Coronary artery (tissue), 2 donors: Measurements from ENCODE around the gene EPN1.

ENCODE experiments used
- DNase-seq: peaks from one replicate; pipeline ENCODE4 v3.0.0-alpha.2; 2017; ENCODE audit warnings: low spot score
- H3K27ac ChIP-seq, 2 donors: fragments of 200-600 bp; sonication (generic); one replicate each; pipeline ENCODE4 v1.5.1; 2016 to 2019
- H3K4me3 ChIP-seq: fragments of 200-600 bp; sonication (generic); 2 replicates; pipeline ENCODE4 v1.5.1; 2016; ENCODE audit warnings: mild to moderate bottlenecking, moderate library complexity
- TF ChIP-seq, protein P1 (sequence below): fragments of 200-600 bp; sonication (generic); IDR thresholded peaks from one replicate; pipeline ENCODE4 v1.5.1; 2019; ENCODE audit warnings: antibody characterized with exemption

Gene EPN1

DNA sequence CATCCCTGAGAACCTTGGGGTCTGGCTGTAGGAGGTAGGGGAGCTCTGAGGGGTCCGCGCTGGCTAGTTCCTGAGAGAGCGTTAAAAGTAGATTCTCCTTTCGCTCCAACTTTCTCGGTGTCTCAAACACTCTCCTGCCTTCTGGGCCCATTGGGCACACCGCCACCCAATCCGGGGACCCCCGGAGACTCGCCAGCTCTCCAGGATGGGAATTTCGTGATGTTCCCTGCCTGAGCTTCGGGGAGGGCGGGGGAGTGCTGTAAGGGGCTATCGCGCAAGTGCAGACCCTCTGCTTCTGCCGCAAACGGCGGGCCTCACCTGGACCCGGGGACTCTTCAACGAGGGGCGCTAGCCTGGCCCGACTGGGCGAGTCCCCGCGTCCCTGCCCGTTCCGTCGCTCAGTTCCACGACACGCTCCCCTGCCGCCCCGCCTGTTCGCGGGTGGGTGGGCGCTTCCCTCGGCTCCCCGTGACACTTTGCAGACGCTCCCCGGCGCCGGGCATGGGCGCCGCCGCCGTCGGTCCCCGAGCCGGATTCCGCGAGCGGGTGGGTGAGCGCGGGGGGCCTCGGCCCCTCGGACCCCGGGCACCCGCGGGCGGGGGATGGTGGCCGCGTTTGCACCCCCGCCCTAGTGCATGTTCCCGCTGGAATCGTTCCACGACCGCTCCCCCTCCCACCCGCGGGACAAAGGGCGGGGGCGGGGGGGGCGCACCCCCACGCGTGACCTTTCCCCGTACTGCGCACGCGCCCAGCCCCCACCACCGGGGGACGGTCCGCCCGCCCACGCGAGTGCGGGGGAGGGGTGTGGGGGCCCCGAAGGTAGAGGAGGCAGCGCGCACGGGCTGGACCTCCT is 27.1 kb upstream of the EPN1 start, which contains the start of gene CCDC106:
CCDC106 (plus strand) TSS at position 481 of the 853 bp plus-strand sequence. CDS start 835 bp downstream, outside the sequence.
- peak within 1 kb of the TSS; percentile 99 for H3K4me3 ChIP-seq
- TF ChIP-seq, protein P1, sequence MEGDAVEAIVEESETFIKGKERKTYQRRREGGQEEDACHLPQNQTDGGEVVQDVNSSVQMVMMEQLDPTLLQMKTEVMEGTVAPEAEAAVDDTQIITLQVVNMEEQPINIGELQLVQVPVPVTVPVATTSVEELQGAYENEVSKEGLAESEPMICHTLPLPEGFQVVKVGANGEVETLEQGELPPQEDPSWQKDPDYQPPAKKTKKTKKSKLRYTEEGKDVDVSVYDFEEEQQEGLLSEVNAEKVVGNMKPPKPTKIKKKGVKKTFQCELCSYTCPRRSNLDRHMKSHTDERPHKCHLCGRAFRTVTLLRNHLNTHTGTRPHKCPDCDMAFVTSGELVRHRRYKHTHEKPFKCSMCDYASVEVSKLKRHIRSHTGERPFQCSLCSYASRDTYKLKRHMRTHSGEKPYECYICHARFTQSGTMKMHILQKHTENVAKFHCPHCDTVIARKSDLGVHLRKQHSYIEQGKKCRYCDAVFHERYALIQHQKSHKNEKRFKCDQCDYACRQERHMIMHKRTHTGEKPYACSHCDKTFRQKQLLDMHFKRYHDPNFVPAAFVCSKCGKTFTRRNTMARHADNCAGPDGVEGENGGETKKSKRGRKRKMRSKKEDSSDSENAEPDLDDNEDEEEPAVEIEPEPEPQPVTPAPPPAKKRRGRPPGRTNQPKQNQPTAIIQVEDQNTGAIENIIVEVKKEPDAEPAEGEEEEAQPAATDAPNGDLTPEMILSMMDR = no peak
- DNase-seq = no peak
- peak within 1 kb of the TSS; percentile 84 to 93 for H3K27ac ChIP-seq

DNA sequence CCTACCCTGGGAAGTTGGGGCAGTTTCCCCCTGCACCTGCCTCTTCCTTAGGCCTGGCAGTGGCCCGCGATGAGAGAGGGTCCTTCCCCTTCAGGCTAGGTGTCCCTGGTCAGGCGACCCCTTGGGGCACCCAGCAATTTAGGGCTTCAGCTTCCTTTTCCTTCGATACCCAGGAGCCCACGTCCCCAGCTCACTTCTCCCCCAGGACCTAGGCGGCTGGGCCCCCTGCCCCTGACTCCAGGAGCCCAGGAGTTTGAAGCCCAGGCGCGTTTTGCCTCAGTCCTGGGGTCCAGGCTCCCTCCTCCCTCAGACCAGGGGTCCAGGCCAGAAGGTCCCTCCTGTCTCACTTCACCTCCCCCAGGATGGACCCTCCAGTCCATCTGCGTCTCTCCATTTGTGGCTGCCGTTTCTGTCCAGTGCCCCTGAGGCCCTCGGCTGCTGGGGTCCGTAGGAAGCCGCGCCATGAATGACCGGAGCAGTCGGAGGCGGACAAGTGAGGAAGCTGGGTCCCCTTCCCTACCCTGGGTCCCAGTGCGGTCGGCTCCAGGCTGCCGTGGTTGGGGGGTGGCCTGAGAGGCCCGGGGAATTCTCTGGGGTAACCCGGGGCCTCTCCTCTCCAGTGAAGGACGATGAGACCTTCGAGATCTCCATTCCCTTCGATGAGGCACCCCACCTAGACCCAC is 26.3 kb upstream of the EPN1 start:
- DNase-seq = no peak
- TF ChIP-seq, protein P1 = no peak
- Histone ChIP-seq H3K4me3 (peak overlapping the region; percentile 99), H3K27ac (peak overlapping the region; percentile 84 to 93)

DNA sequence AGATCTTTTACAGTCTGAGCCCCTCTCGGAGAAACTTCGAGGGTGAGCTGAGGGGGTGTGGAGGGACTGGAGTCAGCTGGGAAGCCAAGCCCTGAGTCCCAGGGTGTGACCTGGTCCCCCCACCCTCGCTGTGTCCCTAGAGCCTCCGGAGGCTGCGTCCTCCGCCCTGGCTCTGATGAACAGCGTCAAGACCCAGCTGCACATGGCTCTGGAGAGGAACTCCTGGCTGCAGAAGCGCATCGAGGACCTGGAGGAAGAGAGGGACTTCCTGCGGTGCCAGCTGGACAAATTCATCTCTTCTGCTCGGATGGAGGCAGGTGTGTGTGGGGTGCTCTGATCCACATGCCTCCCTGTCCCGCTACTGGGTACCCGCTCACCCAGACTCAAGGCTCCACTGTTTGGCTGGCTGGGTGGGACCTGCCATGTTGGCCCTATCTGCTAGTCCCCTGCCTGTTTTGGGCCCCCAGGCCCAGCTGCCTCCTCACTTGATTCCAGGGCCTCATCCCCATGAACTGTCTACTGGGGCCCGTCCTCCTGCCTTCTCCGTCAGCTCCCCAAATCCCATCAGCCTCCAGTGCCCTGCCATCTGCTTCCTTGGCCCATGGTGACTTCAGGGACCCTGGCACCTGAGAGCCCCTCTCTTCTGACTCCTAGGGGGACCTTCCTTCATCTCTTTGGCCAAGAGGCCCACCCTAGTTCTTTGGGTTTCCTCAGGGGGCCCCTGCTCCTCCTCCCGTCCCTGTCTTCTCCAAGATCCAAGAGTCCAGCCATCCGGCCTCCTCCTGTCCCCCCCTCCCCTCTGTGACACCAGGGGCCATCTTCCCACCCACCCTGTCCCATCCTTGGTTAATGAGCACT is 25.5 kb upstream of the EPN1 start:
- no peak for DNase-seq
- Histone ChIP-seq H3K27ac (peak overlapping the region in 1 of 2 donors; percentile 93), H3K4me3 (peak overlapping the region; percentile 99)
- TF ChIP-seq, protein P1 = no peak

DNA sequence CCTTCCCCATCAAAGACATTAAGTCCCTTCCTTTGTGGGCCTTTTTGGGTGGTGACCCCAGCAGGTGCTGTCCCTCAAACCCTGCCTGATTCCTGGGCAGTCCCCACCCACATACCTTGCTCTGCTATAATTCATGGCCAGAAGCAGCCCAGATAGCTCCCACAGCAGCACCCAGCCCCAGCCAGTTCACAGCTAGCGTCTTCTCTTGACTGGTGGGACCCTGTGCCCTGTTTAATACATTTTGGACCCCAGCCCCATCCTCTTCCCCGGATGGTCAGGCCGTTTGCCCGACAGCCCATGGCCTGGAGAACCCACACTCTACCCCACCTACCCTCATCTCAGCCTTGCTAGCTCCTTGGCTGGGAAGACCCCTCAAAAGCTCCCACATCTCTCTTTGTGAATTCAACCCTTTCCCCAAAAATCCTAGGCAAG is 24.9 kb upstream of the EPN1 start:
- TF ChIP-seq, protein P1 = no peak
- DNase-seq = no peak
- no peak overlapping the region for H3K4me3 ChIP-seq
- no peak overlapping the region for H3K27ac ChIP-seq

DNA sequence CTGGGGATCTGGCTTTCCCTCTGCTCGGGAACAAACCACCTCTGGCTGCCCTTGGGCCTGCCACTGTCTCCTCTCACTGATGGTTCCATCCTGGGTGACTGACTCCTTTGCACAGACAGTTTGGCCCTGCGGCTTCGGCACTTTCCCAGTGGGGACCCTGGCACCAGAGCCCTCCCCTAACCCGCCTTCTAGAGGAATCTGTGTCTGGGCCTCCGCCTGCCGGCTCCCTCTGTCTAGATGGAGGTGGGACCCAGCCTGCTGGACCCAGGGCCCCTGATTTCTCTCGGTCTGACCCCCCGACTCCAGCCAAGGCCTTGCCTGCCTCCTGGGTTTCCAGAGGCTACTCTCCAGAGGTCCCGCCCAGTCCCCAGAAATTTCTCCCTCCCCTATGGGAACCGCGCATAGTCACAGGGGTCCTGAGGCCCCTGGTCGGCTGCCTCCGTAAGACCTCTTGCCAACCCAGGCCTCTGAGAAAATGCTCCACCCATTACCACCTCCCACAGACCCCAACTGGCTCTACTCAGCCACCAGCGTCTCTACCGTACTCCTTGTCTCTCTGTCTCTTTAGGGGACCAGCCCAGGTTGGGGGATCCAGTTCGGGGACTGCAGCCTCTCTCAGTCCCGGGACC is 24.3 kb upstream of the EPN1 start:
- Histone ChIP-seq H3K27ac (no peak overlapping the region), H3K4me3 (no peak overlapping the region)
- TF ChIP-seq, protein P1 = no peak
- DNase-seq = no peak

DNA sequence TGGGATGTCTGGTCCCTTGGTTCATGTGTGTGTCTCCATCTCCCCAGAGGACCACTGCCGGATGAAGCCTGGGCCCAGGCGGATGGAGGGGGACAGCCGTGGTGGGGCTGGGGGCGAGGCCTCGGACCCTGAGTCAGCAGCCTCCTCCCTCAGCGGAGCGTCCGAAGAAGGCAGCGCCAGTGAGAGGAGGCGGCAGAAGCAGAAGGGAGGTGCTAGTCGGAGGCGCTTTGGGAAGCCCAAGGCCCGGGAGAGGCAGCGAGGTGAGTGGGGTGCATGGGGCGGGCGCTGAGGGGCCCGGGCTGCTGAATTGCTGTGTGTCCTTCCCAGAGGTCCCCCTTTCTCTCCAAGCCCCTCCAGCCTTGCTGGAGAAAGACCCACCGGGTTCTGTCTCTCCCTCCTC is 23.8 kb upstream of the EPN1 start:
- Histone ChIP-seq H3K4me3 (no peak overlapping the region), H3K27ac (no peak overlapping the region)
- no peak for DNase-seq
- TF ChIP-seq, protein P1 = no peak
